ENCODE data around the gene SLCO2A1.

DNA sequence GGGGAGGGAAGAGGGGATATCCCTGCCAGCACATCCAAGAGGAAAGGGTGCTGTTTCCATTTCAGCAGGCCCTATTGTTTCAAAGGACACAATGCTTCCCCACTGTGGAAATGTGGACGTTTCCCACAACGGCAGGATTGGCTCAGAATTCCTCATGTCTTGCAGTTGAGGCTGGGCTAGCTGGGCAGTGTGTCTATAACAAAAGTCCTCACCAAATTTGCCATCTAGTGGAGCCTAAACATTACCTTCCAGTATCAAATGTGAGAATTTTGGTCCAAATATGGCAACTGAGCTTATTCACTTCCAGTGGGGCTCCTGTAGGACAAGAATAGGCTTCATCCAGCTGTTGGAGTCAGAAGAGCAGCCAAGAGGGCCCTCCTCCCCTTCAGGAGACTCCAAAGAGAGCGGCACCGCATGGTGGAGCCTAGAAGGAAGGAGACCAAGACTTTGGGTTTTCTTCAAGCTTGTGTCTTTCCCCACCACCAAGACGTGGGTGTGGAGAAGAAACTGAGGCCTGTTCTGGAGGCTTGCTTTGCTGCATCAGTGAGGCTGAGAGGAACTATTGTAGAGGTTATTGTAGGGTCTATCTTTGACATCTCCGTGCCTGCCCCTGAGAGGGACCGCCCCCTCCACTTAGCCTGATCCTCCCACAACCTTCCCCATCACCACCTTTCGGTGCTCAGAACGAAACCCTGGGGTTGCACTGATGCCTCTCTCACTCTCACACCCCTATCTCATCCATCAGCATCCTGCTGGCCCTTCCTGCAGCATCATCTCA is 45.3 kb upstream of the SLCO2A1 start:
- TF ChIP-seq, protein P1, sequence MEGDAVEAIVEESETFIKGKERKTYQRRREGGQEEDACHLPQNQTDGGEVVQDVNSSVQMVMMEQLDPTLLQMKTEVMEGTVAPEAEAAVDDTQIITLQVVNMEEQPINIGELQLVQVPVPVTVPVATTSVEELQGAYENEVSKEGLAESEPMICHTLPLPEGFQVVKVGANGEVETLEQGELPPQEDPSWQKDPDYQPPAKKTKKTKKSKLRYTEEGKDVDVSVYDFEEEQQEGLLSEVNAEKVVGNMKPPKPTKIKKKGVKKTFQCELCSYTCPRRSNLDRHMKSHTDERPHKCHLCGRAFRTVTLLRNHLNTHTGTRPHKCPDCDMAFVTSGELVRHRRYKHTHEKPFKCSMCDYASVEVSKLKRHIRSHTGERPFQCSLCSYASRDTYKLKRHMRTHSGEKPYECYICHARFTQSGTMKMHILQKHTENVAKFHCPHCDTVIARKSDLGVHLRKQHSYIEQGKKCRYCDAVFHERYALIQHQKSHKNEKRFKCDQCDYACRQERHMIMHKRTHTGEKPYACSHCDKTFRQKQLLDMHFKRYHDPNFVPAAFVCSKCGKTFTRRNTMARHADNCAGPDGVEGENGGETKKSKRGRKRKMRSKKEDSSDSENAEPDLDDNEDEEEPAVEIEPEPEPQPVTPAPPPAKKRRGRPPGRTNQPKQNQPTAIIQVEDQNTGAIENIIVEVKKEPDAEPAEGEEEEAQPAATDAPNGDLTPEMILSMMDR (IDR thresholded peaks at IDR 0.05) = no peak
- TF ChIP-seq POLR2A (IDR thresholded peaks at IDR 0.05) (no peak), POLR2AphosphoS5 (IDR thresholded peaks at IDR 0.05) (no peak)
